ENCODE measurements around the gene HNRNPLL. TPM values are rescaled to one million over a fixed set of nuclear protein-coding genes. Genes with fewer than 3 reads are reported as not detected.

The HNRNPLL gene
- total RNA-seq, 1 experiment from 2014 or later = 57.7 TPM

DNA sequence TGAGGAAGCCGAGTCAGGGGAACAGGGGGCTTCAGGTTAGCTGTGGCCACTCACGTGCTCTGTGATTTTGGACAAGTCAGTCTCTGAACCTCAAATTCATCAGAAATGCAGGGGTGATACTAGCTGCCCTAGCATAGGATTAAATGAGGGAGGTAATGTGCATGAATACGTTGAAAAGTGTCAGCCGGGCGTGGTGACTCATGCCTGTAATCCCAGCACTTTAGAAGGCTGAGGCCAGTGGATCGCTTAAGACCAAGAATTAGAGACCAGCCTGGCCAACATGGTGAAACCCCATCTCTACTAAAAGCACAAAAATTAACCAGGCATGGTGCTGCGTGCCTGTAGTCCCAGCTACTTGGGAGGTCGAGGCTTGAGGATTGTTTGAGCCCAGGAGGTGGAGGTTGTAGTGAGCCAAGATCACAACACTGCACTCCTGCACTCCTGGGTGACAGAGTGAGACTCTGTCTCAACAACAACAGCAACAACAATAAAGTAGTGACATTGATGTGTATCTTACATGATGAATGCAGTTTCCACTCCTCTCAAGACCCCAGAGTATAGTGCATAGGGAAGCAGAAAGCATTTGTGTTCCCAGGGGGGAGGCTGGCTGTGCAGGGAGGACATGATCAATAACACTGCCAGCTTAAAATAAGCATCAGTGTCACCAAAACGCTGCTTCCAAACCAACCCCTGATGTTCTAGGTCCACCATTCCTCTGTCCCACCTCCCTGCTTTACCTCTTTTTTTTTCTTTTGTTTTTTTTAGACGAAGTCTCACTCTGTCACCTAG, 68.8 kb downstream of the HNRNPLL start:
- H3K27ac Mint-ChIP-seq (ENCODE audit: low read depth, unreplicated experiment) = no peak overlapping the region
- no peak for DNase-seq (ENCODE audit: unreplicated experiment)
- CTCF ChIA-PET = interaction anchor here (0.6 to 3.0 kb wide), 13 partner anchors 9 to 217 kb away, joined by 3 to 12 read pairs (median 5); no protein-coding TSS in a partner anchor
- intact Hi-C loops (cut with micrococcal nuclease) = no loop called here
- no peaks in the 10 kb centered on the region for H3K27me3 Mint-ChIP-seq (ENCODE audit: insufficient read depth, unreplicated experiment)
- peaks cover 15% of the 10 kb centered on the region for H3K36me3 Mint-ChIP-seq (ENCODE audit: insufficient read depth, unreplicated experiment)
- no peak overlapping the region for H3K4me3 Mint-ChIP-seq (ENCODE audit: unreplicated experiment)
- POLR2A ChIA-PET = interaction anchor here (0.7 to 1.2 kb wide), 2 partner anchors 158 to 549 kb away, joined by 3 to 4 read pairs; no protein-coding TSS in a partner anchor
- TF ChIP-seq, protein P1, sequence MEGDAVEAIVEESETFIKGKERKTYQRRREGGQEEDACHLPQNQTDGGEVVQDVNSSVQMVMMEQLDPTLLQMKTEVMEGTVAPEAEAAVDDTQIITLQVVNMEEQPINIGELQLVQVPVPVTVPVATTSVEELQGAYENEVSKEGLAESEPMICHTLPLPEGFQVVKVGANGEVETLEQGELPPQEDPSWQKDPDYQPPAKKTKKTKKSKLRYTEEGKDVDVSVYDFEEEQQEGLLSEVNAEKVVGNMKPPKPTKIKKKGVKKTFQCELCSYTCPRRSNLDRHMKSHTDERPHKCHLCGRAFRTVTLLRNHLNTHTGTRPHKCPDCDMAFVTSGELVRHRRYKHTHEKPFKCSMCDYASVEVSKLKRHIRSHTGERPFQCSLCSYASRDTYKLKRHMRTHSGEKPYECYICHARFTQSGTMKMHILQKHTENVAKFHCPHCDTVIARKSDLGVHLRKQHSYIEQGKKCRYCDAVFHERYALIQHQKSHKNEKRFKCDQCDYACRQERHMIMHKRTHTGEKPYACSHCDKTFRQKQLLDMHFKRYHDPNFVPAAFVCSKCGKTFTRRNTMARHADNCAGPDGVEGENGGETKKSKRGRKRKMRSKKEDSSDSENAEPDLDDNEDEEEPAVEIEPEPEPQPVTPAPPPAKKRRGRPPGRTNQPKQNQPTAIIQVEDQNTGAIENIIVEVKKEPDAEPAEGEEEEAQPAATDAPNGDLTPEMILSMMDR (IDR thresholded peaks at IDR 0.05; ENCODE audit: unreplicated experiment) = no peak
- H3K9me3 Mint-ChIP-seq (ENCODE audit: unreplicated experiment) = no peaks in the 10 kb centered on the region
- H3K4me1 Mint-ChIP-seq (ENCODE audit: insufficient read depth, unreplicated experiment) = no peaks in the 10 kb centered on the region
- BruUV-seq (replicated peaks) = no TSS peak

DNA sequence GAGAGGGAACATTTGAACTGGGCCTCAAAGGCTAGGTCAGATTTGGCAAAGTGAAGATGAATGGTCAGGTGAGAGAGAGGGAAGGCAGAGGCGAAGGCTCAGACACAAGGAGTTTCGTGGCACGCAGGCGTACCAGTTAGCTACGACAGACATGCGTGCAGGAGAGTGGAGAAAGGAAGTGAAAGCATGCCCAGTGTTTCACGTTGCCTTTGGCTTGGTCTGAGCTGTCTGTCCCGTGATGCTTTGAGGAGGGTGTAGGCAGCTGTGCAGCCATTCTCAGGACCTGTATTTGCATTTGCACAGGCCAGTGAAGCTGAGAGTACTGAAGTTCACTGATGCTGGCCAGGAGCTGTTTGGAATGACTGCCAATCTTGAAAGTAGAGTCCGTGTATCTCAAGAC, 69.5 kb downstream of the HNRNPLL start:
- peaks cover 7% of the 10 kb centered on the region for H3K4me1 Mint-ChIP-seq (ENCODE audit: insufficient read depth, unreplicated experiment)
- H3K9me3 Mint-ChIP-seq (ENCODE audit: unreplicated experiment) = no peaks in the 10 kb centered on the region
- no peak overlapping the region for H3K27ac Mint-ChIP-seq (ENCODE audit: low read depth, unreplicated experiment)
- no TSS peak for BruUV-seq (replicated peaks)
- TF ChIP-seq, protein P1 (IDR thresholded peaks at IDR 0.05; ENCODE audit: unreplicated experiment) = no peak
- no peaks in the 10 kb centered on the region for H3K27me3 Mint-ChIP-seq (ENCODE audit: insufficient read depth, unreplicated experiment)
- H3K36me3 Mint-ChIP-seq (ENCODE audit: insufficient read depth, unreplicated experiment) = peaks cover 15% of the 10 kb centered on the region
- H3K4me3 Mint-ChIP-seq (ENCODE audit: unreplicated experiment) = no peak overlapping the region
- ChIA-PET CTCF (interaction anchor here (0.6 to 3.0 kb wide), 12 partner anchors 10 to 216 kb away, joined by 3 to 12 read pairs (median 4); no protein-coding TSS in a partner anchor), POLR2A (interaction anchor here (0.7 to 1.2 kb wide), 2 partner anchors 158 to 548 kb away, joined by 3 to 4 read pairs; no protein-coding TSS in a partner anchor)
- no peak for DNase-seq (ENCODE audit: unreplicated experiment)
- intact Hi-C loops (cut with micrococcal nuclease) = no loop called here

DNA sequence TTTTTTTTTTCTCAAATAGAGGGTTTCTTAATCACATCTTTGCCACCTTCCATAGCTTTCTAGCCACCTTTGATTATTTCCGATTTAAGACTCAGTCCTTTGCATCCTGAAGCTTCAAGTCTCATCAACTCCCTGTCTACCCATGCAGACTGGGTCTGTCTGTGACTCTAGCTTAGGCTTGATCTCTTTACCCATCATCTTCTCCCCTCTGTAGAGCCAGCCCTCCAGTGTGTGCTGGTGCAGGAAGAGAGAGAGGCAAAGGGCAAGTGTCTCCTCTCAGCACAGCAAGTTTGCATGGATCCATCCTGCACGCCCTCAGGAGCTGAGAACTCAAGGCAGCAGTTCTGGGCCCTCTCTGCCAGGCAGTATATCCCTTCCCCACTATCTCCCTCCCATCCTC, 70.4 kb downstream of the HNRNPLL start:
- Mint-ChIP-seq H3K9me3 (ENCODE audit: unreplicated experiment) (no peaks in the 10 kb centered on the region), H3K36me3 (ENCODE audit: insufficient read depth, unreplicated experiment) (peaks cover 9% of the 10 kb centered on the region), H3K27me3 (ENCODE audit: insufficient read depth, unreplicated experiment) (no peaks in the 10 kb centered on the region), H3K4me1 (ENCODE audit: insufficient read depth, unreplicated experiment) (peaks cover 9% of the 10 kb centered on the region), H3K27ac (ENCODE audit: low read depth, unreplicated experiment) (no peak overlapping the region), H3K4me3 (ENCODE audit: unreplicated experiment) (no peak overlapping the region)
- ChIA-PET POLR2A (interaction anchor here (0.6 kb wide), 1 partner anchor 35 kb away, joined by 5 read pairs; no protein-coding TSS in a partner anchor), CTCF (interaction anchor here (0.5 to 1.9 kb wide), 9 partner anchors 9 to 372 kb away, joined by 3 to 7 read pairs (median 3); no protein-coding TSS in a partner anchor)
- intact Hi-C loops (cut with micrococcal nuclease) = no loop called here
- no peak for DNase-seq (ENCODE audit: unreplicated experiment)
- no TSS peak for BruUV-seq (replicated peaks)
- TF ChIP-seq, protein P1 (IDR thresholded peaks at IDR 0.05; ENCODE audit: unreplicated experiment) = no peak

DNA sequence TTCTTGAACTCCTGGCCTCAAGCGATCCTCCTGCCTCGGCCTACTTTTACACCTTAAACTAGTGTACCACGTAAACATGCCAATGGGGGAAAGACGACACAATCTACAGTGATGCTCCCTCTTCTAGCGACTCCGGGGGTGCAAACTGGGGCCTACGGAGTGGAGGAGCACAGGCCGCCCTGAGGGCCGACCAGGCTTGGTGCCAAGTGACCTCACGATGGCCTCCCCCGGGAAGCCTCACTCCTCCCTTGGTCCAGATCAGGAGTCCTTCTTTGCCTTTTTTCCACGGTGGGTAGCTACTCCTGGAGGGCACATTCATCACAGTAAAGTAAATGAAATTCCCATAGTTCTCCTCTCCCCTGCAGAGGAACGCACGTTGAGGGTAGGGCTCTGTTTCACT, 73.5 kb downstream of the HNRNPLL start:
- Mint-ChIP-seq H3K4me1 (ENCODE audit: insufficient read depth, unreplicated experiment) (peaks cover 15% of the 10 kb centered on the region), H3K4me3 (ENCODE audit: unreplicated experiment) (no peak overlapping the region), H3K27ac (ENCODE audit: low read depth, unreplicated experiment) (no peak overlapping the region), H3K27me3 (ENCODE audit: insufficient read depth, unreplicated experiment) (no peaks in the 10 kb centered on the region), H3K9me3 (ENCODE audit: unreplicated experiment) (no peaks in the 10 kb centered on the region), H3K36me3 (ENCODE audit: insufficient read depth, unreplicated experiment) (peaks cover 9% of the 10 kb centered on the region)
- CTCF ChIA-PET = interaction anchor here (0.6 to 1.1 kb wide), 2 partner anchors 212 to 264 kb away, joined by 3 to 4 read pairs; no protein-coding TSS in a partner anchor
- intact Hi-C loops (cut with micrococcal nuclease) = loop anchor here (2.0 to 5.0 kb wide), 2 partner anchors 66 to 212 kb away; no protein-coding TSS in a partner anchor
- TF ChIP-seq, protein P1 (IDR thresholded peaks at IDR 0.05; ENCODE audit: unreplicated experiment) = no peak
- no TSS peak for BruUV-seq (replicated peaks)
- DNase-seq (ENCODE audit: unreplicated experiment) = no peak
- POLR2A ChIA-PET = interaction anchor here (1.5 to 1.8 kb wide), 2 partner anchors 214 to 222 kb away, joined by 5 read pairs; partner anchors contain the start of gene SRSF7

All from MCF 10A (cell line).